ENCODE results near the gene CPOX. TPM values are rescaled to one million over a fixed set of nuclear protein-coding genes. Genes with fewer than 3 reads are reported as not detected.

CPOX gene
- total and polyA plus RNA-seq, 3 donors from 2014 or later, result 9.3 to 25.4 (median 21.7) TPM

- Histone ChIP-seq H3K36me3 (ENCODE audit: low read depth, missing control alignments) (no peaks in the 10 kb centered on the region), H3K4me3 (peak overlapping the region; percentile 13 to 27), H3K4me1 (no peaks in the 10 kb centered on the region), H3K27me3 (no peaks in the 10 kb centered on the region), H3K27ac (no peak overlapping the region), H3K9me3 (no peaks in the 10 kb centered on the region)
- intact Hi-C loops (cut with DNase I; ENCODE audit: low total_unique reads), result no loop called here
- DNase-seq, result peak; percentile 53
- 68 to 72% methylated on average over 5 of the region's 5 CpGs for WGBS, 2 donors
- TF ChIP-seq POLR2A (IDR thresholded peaks at IDR 0.05), result no peak
- no peak for TF ChIP-seq CTCF (IDR thresholded peaks at IDR 0.05)
These were observed 19.2 kb upstream of the CPOX start for GRCh38 chr3:98612587-98612986.

- Histone ChIP-seq H3K9me3 (no peaks in the 10 kb centered on the region), H3K4me3 (no peak overlapping the region), H3K36me3 (ENCODE audit: low read depth, missing control alignments) (no peaks in the 10 kb centered on the region), H3K27ac (no peak overlapping the region), H3K4me1 (no peaks in the 10 kb centered on the region), H3K27me3 (no peaks in the 10 kb centered on the region)
- no peak for DNase-seq
- WGBS, 2 donors, result 73 to 96% methylated on average over 2 of the region's 2 CpGs
- TF ChIP-seq POLR2A (IDR thresholded peaks at IDR 0.05) (no peak), CTCF (IDR thresholded peaks at IDR 0.05) (no peak)
- intact Hi-C loops (cut with DNase I; ENCODE audit: low total_unique reads), result no loop called here
These were observed 14.6 kb upstream of the CPOX start for GRCh38 chr3:98608029-98608428.

GRCh38 chr3:98603580-98603979, 10.2 kb upstream of the CPOX start:
- Histone ChIP-seq H3K4me1 (no peaks in the 10 kb centered on the region), H3K27me3 (no peaks in the 10 kb centered on the region), H3K36me3 (ENCODE audit: low read depth, missing control alignments) (no peaks in the 10 kb centered on the region), H3K9me3 (no peaks in the 10 kb centered on the region), H3K27ac (no peak overlapping the region), H3K4me3 (no peak overlapping the region)
- TF ChIP-seq POLR2A (IDR thresholded peaks at IDR 0.05) (no peak), CTCF (IDR thresholded peaks at IDR 0.05) (no peak)
- DNase-seq, result no peak
- intact Hi-C loops (cut with DNase I; ENCODE audit: low total_unique reads), result no loop called here

DNA sequence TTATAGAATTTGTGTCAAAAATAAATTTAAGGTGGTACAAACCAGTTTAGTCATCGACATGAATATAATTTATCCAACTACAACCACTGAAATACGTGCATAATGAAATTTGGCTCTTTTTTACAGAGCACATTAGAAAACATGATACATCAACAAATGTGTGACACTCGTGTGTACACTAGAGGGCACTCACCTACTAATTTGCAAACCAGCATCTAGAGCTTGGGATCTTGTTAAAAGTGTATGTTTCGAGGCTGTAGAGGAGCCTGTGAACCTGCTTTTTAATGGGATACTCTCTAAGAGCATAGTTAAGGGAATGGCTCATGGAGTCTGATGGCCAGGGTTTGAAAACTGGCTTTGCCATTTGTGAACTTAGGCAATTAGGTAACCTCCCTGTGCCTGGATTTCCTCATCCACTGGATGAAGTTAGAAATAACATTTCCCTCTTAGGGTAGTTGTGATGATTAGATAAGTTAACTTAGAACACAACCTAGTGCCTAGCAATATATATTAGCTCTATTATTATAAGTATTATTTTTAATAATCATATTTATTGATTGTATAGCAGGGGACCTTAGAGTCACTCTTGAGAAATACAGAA, 8.8 kb upstream of the CPOX start:
- no peaks in the 10 kb centered on the region for H3K4me1 ChIP-seq
- H3K9me3 ChIP-seq, result no peaks in the 10 kb centered on the region
- whole genome bisulfite sequencing, 2 donors, result 30 to 34% methylated on average over 4 of the region's 4 CpGs
- no peaks in the 10 kb centered on the region for H3K27me3 ChIP-seq
- intact Hi-C loops (cut with DNase I; ENCODE audit: low total_unique reads), result no loop called here
- TF ChIP-seq CTCF (IDR thresholded peaks at IDR 0.05) (peak; percentile 29 to 68 (median 61)), POLR2A (IDR thresholded peaks at IDR 0.05) (no peak)
- H3K36me3 ChIP-seq (ENCODE audit: low read depth, missing control alignments), result no peaks in the 10 kb centered on the region
- H3K4me3 ChIP-seq, result no peak overlapping the region
- no peak overlapping the region for H3K27ac ChIP-seq
- peak; percentile 58 for DNase-seq

- 85 to 89% methylated on average over 2 of the region's 2 CpGs for WGBS, 2 donors
These were observed 7.8 kb upstream of the CPOX start for GRCh38 chr3:98601180-98601579.

More at GRCh38 chr3:98601180-98601579, 7.8 kb upstream of the CPOX start:
- no peak for DNase-seq
- H3K27me3 ChIP-seq, result no peaks in the 10 kb centered on the region
- H3K4me3 ChIP-seq, result no peak overlapping the region
- H3K4me1 ChIP-seq, result no peaks in the 10 kb centered on the region
- H3K36me3 ChIP-seq (ENCODE audit: low read depth, missing control alignments), result no peaks in the 10 kb centered on the region
- intact Hi-C loops (cut with DNase I; ENCODE audit: low total_unique reads), result no loop called here
- H3K27ac ChIP-seq, result no peak overlapping the region
- TF ChIP-seq POLR2A (IDR thresholded peaks at IDR 0.05), result no peak
- no peak for TF ChIP-seq CTCF (IDR thresholded peaks at IDR 0.05)
- no peaks in the 10 kb centered on the region for H3K9me3 ChIP-seq
